HG02588 (cell line): ENCODE measurements around the gene RAD50.
A peak's percentile ranks its signal among the peaks of the same experiment; 100 is the strongest.
"Not testable (repeated sequence)": the region's sequence is repeated elsewhere in the genome, so short reads cannot be mapped to it uniquely, and the experiment has no call there.

ENCODE experiments used
- ATAC-seq: cut with Tn5 transposase; IDR thresholded peaks from one replicate; pipeline ENCODE4 v1.9.1; 2021; ENCODE audit warnings: mild to moderate bottlenecking, moderate library complexity; ENCODE audit not compliant: unreplicated experiment

Gene RAD50

GRCh38 chr5:132556763-132557477 is at the start of gene RAD50:
Gene RAD50, plus strand, starts transcription at chr5:132556977. Its CDS starts 348 bp downstream, at chr5:132557325.
- peak; percentile 97 for ATAC-seq

- ATAC-seq = no peak
Measured at GRCh38 chr5:132510076-132510475, 46.7 kb upstream of the RAD50 start.

DNA sequence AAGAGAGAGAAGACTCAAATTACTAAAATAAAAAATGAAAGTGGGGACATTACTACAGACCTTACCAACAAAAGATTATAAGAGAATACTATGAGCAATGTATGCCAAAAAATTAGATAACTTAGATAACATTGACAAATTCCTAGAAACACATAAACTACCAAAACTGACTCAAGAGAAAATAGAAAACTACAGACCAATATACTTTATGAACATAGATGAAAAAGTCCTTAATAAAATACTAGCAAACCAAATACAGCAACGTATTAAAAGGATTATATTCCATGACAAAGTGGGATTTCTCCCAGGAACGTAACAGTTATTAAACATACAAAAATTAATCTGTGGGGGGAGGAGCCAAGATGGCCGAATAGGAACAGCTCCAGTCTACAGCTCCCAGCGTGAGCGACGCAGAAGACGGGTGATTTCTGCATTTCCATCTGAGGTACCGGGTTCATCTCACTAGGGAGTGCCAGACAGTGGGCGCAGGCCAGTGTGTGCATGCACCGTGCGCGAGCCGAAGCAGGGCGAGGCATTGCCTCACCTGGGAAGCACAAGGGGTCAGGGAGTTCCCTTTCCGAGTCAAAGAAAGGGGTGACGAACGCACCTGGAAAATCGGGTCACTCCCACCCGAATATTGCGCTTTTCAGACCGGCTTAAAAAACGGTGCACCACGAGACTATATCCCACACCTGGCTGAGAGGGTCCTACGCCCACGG is 43.0 kb upstream of the RAD50 start:
- ATAC-seq = not testable (repeated sequence)

DNA sequence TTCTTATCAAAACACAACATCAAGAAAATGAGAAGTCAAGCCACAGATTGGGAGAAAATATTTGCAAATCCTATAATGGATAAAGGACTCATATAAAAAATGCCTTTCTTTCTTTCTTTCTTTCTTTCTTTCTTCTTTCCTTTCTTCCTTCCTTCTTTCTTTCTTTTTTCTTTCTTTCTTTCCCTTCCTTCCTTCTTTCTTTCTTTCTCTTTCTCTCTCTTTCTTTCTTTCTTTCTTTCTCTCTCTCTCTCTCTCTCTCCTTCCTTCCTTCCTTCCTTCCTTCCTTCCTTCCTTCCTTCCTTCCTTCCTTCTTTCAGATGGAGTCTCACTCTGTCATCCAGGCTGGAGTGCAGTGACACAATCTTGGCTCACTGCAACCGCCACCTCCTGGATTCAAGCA is 34.7 kb upstream of the RAD50 start:
- not testable (repeated sequence) for ATAC-seq

DNA sequence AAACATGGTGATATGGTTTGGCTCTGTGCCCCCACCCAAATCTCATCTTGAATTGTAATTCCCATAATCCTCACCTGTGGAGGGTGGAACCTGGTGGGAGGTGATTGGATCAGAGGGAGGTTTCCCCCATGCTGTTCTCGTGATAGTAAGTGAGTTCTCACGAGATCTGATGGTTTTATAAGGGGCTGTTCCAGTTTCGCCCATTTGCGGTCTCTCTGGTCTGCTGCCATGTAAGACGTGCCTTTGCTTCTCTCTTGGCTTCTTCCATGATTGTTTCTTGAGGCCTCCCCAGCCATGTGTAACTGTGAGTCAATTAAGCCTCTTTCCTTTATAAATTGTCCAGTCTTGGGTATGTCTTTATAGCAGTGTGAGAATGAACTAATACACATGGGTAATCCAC is 31.9 kb upstream of the RAD50 start:
- not testable (repeated sequence) for ATAC-seq

DNA sequence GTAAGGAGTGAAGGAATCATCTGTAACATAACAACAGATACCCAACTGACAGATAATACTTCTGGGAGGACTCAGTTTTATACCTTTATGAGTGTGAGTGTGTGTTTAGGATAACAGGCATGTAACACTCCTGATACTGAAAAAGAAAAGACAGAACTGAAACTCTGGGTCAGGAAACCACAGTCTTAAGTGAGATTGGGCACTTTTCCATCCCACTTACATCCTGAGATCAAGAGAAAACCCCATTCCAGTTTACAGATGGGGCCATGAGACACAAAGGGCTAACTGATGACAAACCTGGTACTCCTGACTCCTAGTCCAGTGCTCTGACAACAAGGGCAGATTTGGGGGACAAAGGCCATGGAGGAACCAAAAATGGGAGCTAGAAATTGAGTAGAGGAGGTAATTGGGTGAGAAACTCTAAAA is 31.5 kb upstream of the RAD50 start:
- peak; percentile 73 for ATAC-seq

DNA sequence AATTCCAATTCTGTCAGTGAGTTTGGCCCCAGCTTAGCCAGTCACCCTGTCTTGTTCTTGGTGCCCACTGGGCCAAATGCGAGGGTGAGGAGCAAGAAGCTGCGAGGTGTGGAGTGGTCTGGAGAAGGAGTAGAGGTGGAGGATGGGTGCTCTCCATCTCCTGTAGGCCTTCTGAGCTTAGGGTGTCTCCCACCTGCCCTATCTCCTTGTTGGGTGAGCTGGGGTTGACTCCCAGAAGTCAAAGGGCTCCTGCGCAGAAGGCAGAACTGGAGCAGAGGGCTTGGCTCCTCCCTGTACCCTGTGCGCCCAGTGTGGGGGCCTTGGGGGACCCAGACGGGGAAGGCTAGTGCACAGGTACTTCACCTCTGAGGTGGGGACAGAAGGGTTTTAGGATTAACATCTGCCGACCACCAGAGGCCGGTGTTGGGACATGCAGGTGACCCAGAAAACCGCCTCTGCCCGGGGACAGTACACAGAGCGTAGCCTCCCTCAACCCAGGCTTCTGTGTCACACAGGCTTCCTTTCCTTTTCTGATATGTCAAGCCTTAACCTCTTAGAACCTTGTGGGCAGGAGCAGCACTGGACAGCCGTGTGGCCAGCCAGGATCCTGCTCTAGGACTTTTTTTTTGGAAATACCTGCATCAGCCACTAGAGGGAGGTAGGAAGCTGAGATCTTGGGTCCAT is 30.3 kb upstream of the RAD50 start:
- peak; percentile 36 for ATAC-seq

DNA sequence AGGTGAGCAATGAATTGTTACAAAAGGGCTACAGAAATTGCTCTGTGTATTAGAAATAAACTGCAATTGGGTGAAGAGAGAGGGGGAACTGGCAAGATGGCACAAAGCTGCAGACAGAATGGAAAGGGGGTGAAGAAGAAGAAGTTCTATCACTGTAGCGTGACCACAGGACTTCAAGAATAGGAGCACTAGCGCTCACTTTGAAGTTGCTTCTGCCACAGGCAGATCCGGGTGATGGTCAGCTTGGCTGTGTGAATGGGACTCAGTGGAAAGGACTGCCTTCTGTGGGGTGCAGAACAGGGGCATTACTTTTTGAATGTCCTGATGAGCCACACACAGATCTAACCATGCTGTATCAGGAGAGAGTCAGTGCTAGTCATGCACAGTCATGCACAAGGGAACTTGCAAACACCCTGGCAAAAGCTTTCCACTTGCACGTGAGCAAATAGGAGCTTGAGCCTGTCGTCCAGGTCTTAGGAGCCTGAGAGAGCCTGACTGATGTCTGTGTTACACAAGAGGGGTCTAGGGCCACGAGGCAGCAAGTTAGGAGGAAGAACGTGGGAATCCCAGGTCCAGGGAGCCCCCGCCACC is 29.7 kb upstream of the RAD50 start:
- ATAC-seq = no peak

- no peak for ATAC-seq
Measured at GRCh38 chr5:132528021-132528420, 28.8 kb upstream of the RAD50 start.

DNA sequence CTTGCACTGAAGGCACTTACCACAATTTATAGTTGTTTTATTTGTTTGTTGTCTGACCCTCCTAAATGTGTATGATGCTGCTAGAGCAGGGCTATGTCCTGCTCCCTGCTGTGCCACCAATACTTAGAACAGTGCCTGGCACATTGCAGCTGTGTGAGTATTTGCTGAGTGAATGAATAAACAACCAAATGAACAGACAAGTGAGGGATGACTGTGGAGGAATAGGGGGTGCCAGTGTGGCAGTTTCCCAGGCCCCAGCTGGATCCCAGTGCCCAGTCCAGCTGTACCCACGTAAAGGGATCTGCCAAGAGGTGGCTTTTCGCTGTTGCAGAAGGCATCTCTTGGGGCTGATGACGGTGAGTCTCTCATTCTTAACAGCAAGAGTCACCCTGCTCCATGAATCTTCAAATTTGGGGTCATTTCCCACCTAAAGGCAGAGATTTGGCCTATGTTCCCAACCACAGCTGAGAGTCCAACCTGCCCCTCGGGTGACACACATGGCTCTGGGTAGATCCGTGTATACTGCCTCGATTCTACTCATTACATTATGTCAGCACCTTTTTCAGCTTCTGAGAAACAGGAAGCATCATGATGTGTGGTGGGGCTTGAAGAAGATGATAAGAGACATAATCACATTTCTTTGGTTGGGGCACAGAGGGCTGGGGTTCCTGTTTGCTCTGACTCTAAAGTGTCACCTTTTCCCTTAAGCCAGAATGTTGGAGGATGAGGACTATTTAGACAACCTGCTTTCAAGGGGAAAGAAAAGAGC is 27.7 kb upstream of the RAD50 start:
- no peak for ATAC-seq

DNA sequence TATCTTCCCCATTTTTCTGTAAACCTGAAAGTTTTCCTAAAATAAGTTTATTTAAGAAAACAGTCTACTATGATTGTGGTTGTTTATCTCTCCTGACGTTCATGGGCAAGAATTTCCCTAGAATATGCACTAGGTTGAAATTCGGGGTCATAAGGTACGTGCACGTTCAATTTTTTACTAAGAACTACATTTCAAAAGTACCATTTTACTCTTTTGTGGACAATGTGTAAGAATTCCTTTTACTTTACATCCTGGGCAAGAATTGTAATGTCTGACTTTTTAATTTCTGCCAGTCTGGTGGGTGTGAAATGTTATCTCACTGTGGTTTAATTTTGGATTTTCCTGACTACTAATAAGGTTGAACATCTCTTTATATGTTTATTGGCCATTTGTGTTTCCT is 25.8 kb upstream of the RAD50 start:
- no peak for ATAC-seq

DNA sequence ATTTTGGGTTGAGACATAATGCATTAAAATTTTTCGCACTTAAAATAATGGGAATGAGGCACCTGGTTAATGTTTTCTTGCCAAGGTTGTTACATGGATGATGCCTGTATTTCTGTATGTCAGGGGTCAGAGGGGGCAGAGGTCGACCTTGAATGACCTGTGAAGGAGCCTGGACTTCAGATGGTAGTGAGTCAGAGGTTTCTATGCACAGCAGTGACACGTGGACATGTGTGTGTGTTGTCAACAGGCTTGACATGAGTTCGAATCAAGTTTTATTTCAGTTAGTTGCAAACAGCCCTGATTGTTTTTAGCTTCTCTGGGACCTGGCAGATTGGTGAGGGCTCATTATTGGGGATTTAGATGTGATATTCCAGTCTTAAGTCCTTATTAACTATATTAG is 17.1 kb upstream of the RAD50 start:
- ATAC-seq = no peak

GRCh38 chr5:132540149-132540548 is 16.6 kb upstream of the RAD50 start:
- ATAC-seq = no peak

DNA sequence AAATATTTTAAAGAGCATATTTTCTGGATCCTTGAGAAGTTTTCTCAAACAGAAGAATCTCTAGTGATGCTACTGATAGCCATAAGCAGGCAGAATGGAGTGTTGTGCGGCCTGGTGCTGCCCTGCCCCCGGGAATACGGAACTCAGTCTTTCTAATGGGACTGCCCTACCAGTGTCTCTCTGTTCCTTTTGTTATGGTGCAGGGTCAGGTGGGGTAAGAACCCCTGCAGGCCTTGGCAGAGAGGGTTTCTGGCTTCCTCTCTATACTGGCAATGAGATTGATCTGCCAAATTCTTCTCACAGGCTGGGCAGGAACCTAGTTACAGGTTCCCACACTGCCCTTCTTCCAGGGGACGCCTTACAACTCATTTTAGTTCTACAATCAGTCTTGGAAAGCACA is 16.0 kb upstream of the RAD50 start:
- no peak for ATAC-seq

- ATAC-seq = no peak
Measured at GRCh38 chr5:132543472-132544201, 13.1 kb upstream of the RAD50 start, which contains the start of gene IL5. Gene IL5, minus strand, starts transcription at chr5:132543522. Its CDS starts 44 bp downstream, at chr5:132543478.

DNA sequence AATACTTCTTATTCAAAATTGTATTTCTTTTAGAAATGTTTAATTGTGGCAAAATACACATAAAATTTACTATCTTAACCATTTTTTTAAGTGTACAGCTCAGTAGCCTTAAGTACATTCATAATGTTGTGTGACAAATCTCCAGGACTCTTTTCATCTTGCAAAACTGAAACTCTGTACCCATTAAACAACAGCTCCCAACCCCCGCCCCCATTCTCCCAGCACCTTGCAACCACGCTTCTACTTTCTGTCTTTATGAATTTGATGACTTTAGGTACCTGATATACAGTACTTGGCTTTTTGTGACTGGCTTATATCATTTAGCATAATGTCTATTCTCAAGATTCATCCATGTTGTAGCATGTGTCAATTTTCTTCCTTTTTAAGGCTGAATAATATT is 10.7 kb upstream of the RAD50 start:
- no peak for ATAC-seq

- no peak for ATAC-seq
Measured at GRCh38 chr5:132547269-132547668, 9.5 kb upstream of the RAD50 start.

DNA sequence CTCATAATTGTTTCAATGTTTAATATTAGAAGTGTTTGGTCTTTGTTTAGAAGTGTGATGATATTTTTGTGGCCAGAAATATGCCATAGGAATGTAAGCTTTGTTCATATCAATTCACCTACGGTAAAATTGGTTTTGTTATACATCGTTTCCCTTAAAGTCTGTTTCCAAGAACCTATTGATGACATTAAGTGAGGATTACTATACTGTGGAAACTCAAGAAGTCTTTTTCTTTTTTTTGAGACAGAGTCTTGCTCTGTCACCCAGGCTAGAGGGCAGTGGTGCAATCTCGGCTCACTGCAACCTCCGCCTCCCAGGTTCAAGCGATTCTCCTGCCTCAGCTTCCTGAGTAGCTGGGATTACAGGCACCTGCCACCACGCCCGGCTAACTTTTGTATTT is 7.9 kb upstream of the RAD50 start:
- ATAC-seq = not testable (repeated sequence)

GRCh38 chr5:132549576-132549975 is 7.2 kb upstream of the RAD50 start:
- ATAC-seq = no peak
